ENCODE results near the gene PSMA6. TPM values are rescaled to one million over a fixed set of nuclear protein-coding genes. Genes with fewer than 3 reads are reported as not detected.

Gene PSMA6
- total and polyA plus RNA-seq, 10 of the 15 experiments (the other 5 are each of a cell fraction or from before 2014, with no cell fraction given), result 267 to 1,363 (median 402) TPM

GRCh38 chr14:35292051-35292769 lies at the start of gene PSMA6 (continued):
- TF ChIP-seq ZBTB33 (IDR thresholded peaks at IDR 0.05), result no peak
- TF ChIP-seq SRF (IDR thresholded peaks at IDR 0.05; ENCODE audit: low read depth in 2 of 2, low read length in 2 of 2), result 0 out of 4 replicates have a peak, but pooled peaks of 1 of the 2 experiments have one; percentile 57
- TF ChIP-seq ZNF592 (IDR thresholded peaks at IDR 0.05), result no peak
- TF ChIP-seq ZBTB40 (IDR thresholded peaks at IDR 0.05; ENCODE audit: borderline replicate concordance), result peak; percentile 98
- TF ChIP-seq PRDM15 (CRISPR knock-in tag; IDR thresholded peaks at IDR 0.05), result no peak
- peak; percentile 34; the same call in 1 of the 2 replicates for TF ChIP-seq TCF7 (IDR thresholded peaks at IDR 0.05; ENCODE audit: borderline replicate concordance)
- peak; percentile 77 for TF ChIP-seq RELB (IDR thresholded peaks at IDR 0.05; ENCODE audit: low read depth)
- no peak for TF ChIP-seq PBX3 (IDR thresholded peaks at IDR 0.05; ENCODE audit: insufficient replicate concordance, low read depth, low read length)

Measured in GM12878 (cell line).